GM12891 (cell line): Measurements from ENCODE around the gene ABL1.

Experiments used
- POLR2A ChIP-seq: IDR thresholded peaks from 2 replicates; pipeline ENCODE4 v1.6.1; 2011; ENCODE audit warnings: low read depth, low read length, control low read depth
- POLR2AphosphoS5 ChIP-seq: IDR thresholded peaks from 2 replicates; pipeline ENCODE4 v1.6.1; 2011; ENCODE audit warnings: low read depth, low read length, control low read depth
- TAF1 ChIP-seq: IDR thresholded peaks from 2 replicates; pipeline ENCODE4 v1.6.1; 2011; ENCODE audit warnings: low read depth, low read length, control low read depth

GRCh38 chr9:130881516-130881915 lies 46.5 kb downstream of the ABL1 start:
- TF ChIP-seq POLR2A = no peak
- TF ChIP-seq TAF1 = no peak
- TF ChIP-seq POLR2AphosphoS5 = no peak
